ENCODE results near the gene USP8.
A peak's percentile ranks its signal among the peaks of the same experiment; 100 is the strongest.
"Not testable (repeated sequence)": the region's sequence is repeated elsewhere in the genome, so short reads cannot be mapped to it uniquely, and the experiment has no call there.

The USP8 gene

DNA sequence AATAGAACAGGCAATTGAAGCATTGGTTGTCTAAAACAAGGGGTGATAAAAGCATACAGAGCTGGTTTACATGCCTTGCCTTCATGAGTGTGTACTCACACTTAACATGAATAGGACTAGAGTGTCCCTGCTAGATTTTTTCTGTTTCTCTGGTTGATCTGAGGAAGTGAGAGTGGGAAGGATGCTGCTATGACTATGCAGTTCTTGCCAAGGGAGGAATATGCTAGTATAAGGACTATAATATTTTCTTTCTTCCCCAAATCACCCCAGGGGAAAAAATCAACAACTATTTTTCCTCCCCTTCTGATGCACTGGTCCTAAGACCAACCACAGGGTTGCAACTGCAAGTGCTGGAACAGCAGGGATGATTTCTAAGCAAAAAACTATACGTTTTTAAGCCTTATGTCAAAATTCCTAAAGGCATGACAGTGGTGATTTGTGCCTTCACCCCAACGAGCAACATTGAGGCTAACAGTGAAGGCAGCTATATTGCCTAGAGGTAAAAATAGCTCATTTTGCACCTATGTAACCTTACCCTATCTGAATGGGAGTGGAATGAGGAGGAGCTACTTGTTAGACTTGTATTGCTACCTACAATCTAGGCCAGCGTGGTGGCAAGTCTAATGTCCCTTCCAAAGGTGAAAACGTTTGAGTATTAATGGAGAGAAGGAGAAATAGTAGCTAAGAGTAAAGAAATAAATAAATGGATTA is 33.5 kb upstream of the USP8 start:
- H3K36me3 ChIP-seq (replicated peaks): no peaks in the 10 kb centered on the region
- no peak overlapping the region for H3K4me3 ChIP-seq (ENCODE audit: low read depth, low read length)
- DNase-seq: no peak
- in situ Hi-C loops (cut with HindIII; ENCODE audit: low pct_ligation_motif_present, low sequenced_read_pairs): no loop called here
- TF ChIP-seq, protein P1, sequence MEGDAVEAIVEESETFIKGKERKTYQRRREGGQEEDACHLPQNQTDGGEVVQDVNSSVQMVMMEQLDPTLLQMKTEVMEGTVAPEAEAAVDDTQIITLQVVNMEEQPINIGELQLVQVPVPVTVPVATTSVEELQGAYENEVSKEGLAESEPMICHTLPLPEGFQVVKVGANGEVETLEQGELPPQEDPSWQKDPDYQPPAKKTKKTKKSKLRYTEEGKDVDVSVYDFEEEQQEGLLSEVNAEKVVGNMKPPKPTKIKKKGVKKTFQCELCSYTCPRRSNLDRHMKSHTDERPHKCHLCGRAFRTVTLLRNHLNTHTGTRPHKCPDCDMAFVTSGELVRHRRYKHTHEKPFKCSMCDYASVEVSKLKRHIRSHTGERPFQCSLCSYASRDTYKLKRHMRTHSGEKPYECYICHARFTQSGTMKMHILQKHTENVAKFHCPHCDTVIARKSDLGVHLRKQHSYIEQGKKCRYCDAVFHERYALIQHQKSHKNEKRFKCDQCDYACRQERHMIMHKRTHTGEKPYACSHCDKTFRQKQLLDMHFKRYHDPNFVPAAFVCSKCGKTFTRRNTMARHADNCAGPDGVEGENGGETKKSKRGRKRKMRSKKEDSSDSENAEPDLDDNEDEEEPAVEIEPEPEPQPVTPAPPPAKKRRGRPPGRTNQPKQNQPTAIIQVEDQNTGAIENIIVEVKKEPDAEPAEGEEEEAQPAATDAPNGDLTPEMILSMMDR (IDR thresholded peaks at IDR 0.05; ENCODE audit: low read depth, low read length, missing control alignments): no peak
- H3K27ac ChIP-seq: no peak overlapping the region
- H3K27me3 ChIP-seq (replicated peaks): no peaks in the 10 kb centered on the region

DNA sequence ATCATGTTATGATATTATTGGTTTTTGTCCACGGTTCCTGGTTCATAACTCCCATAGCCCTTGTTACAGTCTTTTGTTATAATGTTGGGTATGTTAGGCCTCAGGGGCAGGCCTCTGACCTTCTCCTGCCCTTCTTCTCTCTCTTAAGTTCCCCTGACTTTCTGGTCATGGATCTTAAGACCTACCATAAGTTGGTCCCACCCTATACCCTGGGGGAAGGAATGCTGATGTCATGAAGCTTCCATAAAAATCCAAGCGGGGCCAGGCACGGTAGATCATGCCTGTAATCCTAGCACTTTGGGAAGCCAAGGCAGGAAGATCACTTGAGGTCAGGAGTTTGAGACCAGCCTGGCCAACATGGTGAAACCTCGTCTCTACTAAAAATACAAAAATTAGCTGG is 32.6 kb upstream of the USP8 start:
- H3K4me3 ChIP-seq (ENCODE audit: low read depth, low read length); H3K36me3 ChIP-seq (replicated peaks); DNase-seq; H3K27ac ChIP-seq; in situ Hi-C loops (cut with HindIII; ENCODE audit: low pct_ligation_motif_present, low sequenced_read_pairs); H3K27me3 ChIP-seq (replicated peaks): not testable (repeated sequence)

DNA sequence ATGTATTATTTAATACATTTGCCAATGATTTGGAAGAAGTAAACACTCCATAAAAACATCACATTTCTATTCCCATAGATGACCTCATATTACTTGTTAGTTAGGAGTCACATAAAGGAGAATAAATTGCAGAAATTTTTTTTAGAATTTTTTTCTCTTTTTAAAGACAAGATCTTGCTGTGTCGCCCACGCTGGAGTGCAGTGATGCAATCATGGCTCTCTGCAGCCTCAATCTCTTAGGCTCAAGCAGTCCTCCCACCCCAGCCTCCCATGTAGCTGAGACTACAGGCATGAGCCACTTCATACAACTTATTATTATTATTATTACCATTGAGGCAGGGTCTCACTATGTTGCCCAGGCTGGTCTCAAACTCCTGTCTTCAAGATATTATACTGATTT is 12.3 kb upstream of the USP8 start:
- Histone ChIP-seq H3K36me3 (replicated peaks) (no peaks in the 10 kb centered on the region), H3K27me3 (replicated peaks) (no peaks in the 10 kb centered on the region), H3K4me3 (ENCODE audit: low read depth, low read length) (no peak overlapping the region), H3K27ac (no peak overlapping the region)
- in situ Hi-C loops (cut with HindIII; ENCODE audit: low pct_ligation_motif_present, low sequenced_read_pairs): no loop called here
- TF ChIP-seq, protein P1 (IDR thresholded peaks at IDR 0.05; ENCODE audit: low read depth, low read length, missing control alignments): no peak
- no peak for DNase-seq

DNA sequence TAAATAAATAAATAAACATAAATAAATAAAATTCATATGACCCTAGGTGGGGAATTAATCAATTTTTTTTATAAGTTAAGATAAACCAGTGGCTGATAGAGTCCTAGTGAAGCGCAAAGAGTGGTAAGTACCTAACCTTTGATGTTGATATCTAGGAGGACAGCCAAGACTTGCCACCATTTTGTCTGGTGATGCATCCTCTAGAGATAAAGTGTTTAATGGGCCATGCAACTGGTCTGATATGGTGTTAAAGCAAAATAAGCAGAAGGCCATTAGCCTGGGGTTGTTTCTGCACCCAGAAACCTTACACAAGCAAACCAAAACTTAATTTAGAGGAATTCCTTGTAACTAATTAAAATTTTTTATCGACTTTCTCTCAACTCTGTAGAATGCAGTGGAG is 9.6 kb upstream of the USP8 start:
- no peak for DNase-seq
- no peaks in the 10 kb centered on the region for H3K36me3 ChIP-seq (replicated peaks)
- in situ Hi-C loops (cut with HindIII; ENCODE audit: low pct_ligation_motif_present, low sequenced_read_pairs): no loop called here
- H3K27me3 ChIP-seq (replicated peaks): no peaks in the 10 kb centered on the region
- H3K27ac ChIP-seq: no peak overlapping the region
- no peak overlapping the region for H3K4me3 ChIP-seq (ENCODE audit: low read depth, low read length)
- TF ChIP-seq, protein P1 (IDR thresholded peaks at IDR 0.05; ENCODE audit: low read depth, low read length, missing control alignments): no peak

- DNase-seq: peak; percentile 5
- Histone ChIP-seq H3K36me3 (replicated peaks) (no peaks in the 10 kb centered on the region), H3K27me3 (replicated peaks) (no peaks in the 10 kb centered on the region), H3K4me3 (ENCODE audit: low read depth, low read length) (no peak overlapping the region), H3K27ac (no peak overlapping the region)
- TF ChIP-seq, protein P1 (IDR thresholded peaks at IDR 0.05; ENCODE audit: low read depth, low read length, missing control alignments): no peak
- in situ Hi-C loops (cut with HindIII; ENCODE audit: low pct_ligation_motif_present, low sequenced_read_pairs): no loop called here
Observed at GRCh38 chr15:50415752-50416404, 8.3 kb upstream of the USP8 start.

DNA sequence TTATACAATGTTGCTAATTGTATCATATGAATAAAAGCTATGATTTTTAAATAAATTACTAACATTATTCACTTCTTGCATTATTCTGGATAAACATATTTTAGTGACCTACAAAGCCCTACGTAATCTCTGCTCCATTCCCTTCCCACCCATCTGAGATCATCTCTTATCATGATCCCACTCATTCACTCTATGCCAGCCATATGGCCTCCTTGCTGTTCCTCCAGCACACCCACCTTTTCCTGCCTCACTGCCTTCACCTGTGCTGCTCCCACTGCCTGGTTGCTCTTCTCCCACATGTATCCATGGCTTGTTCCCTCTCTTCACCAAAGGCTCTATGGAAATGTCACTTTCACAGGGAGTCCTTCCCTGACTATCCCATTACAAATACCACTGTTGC is 7.3 kb upstream of the USP8 start:
- in situ Hi-C loops (cut with HindIII; ENCODE audit: low pct_ligation_motif_present, low sequenced_read_pairs): no loop called here
- no peak overlapping the region for H3K4me3 ChIP-seq (ENCODE audit: low read depth, low read length)
- TF ChIP-seq, protein P1 (IDR thresholded peaks at IDR 0.05; ENCODE audit: low read depth, low read length, missing control alignments): no peak

More for the DNA sequence above, 7.3 kb upstream of the USP8 start:
- Histone ChIP-seq H3K36me3 (replicated peaks) (no peaks in the 10 kb centered on the region), H3K27me3 (replicated peaks) (no peaks in the 10 kb centered on the region), H3K27ac (no peak overlapping the region)
- DNase-seq: no peak
